NCI-H1694 treated with DMSO at 0.1 percent for 48 hours (cell line): ENCODE measurements around the gene CYP21A2.
"Not testable (repeated sequence)": the region's sequence is repeated elsewhere in the genome, so short reads cannot be mapped to it uniquely, and the experiment has no call there.

ENCODE experiments used
- DNase-seq: peaks from one replicate; lab custom pipeline; 2025; lab: John Stamatoyannopoulos, UW

Gene CYP21A2

GRCh38 chr6:32037598-32038524, at the start of gene CYP21A2:
CYP21A2 (plus strand) TSS chr6:32038415; CDS start chr6:32038423, 8 bp downstream.
- not testable (repeated sequence) for DNase-seq

DNA sequence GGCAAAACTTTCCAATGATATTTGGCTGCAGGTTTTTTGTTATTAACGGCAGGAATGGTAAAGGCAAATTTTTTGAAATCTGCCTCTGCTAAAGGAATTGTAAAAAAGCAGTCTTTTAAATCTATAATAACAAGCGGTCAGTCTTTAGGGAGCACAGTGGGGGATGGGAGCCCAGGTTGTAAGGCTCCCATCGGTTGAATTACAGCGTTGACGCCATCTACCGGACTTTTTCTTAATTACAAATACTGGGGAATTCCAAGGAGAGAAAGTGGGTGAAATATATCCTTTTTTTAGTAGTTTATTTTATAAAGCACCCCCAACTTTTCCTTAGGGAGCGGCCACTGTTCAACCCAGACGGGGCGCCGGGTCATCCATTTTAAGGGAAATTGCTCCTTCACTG, 48.9 kb upstream of the CYP21A2 start:
- not testable (repeated sequence) for DNase-seq

DNA sequence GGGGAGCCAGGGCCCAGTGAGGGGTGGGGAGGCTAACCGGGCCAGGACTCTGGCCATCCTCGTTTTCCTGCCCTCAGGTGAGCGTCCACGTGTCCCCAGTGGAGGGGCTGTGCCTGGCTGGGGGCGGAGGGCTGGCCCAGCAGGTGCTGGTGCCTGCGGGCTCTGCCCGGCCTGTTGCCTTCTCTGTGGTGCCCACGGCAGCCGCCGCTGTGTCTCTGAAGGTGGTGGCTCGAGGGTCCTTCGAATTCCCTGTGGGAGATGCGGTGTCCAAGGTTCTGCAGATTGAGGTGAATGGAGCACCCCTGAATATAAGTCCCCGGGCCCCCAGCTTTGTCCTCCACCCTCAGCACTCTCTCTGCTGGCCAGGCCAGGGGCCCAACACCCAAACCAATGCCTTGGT, 43.8 kb upstream of the CYP21A2 start:
- DNase-seq = not testable (repeated sequence)

- DNase-seq = not testable (repeated sequence)
Measured at GRCh38 chr6:31996385-31996784, 41.8 kb upstream of the CYP21A2 start.

- not testable (repeated sequence) for DNase-seq
Measured at GRCh38 chr6:32002546-32003268, 35.5 kb upstream of the CYP21A2 start.

DNA sequence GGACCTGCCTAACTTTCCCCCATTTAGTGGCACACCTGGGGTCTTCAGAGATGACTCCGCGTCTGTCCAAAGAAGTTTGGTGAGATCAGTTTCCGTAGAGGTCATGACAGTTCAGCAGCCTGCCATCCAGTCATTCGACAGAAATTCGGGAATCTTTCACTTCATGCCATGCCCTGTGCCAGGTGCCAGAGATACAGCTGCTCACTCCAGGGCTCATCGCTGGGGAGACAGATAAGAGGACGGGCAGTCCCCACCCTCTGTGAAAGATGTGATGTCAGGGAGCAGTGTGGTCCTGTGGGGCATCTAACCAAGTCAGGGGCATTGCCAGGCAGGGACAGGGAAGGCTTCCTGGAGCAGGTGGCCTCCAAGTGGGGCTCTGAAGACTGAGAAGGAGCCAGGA, 34.9 kb upstream of the CYP21A2 start:
- not testable (repeated sequence) for DNase-seq

DNA sequence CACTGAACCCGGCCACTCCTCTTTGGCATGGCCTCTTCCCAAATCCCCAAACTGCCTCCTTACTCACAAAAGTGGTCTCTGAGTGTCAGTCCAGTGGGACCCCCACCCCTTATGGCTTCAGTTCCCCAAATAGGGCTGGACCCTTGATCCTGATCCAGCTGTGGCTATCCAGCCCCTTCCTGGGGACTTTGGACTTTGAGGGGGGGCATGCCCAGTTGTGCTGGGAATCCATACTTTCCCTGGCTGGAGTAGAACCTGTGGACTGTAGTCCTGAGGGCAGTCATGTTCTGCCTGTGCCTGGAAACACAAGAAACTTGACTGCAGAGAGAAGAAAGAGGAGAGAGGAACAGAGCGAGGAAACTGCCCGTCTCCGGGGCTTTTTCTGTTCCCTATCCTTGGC, 33.8 kb upstream of the CYP21A2 start:
- not testable (repeated sequence) for DNase-seq

GRCh38 chr6:32004864-32005537, 33.2 kb upstream of the CYP21A2 start:
- DNase-seq = not testable (repeated sequence)

DNA sequence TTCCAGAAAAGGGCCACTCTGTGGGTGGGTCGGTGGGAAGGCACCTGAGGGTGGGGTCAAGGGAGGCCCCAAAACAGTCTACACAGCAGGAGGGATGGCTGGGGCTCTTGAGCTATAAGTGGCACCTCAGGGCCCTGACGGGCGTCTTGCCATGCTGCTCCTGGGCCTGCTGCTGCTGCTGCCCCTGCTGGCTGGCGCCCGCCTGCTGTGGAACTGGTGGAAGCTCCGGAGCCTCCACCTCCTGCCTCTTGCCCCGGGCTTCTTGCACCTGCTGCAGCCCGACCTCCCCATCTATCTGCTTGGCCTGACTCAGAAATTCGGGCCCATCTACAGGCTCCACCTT, 32.7 kb upstream of the CYP21A2 start:
- DNase-seq = not testable (repeated sequence)

- not testable (repeated sequence) for DNase-seq
Measured at GRCh38 chr6:32005991-32006529, 32.2 kb upstream of the CYP21A2 start.

GRCh38 chr6:32007086-32007485, 31.1 kb upstream of the CYP21A2 start:
- DNase-seq = not testable (repeated sequence)

GRCh38 chr6:32008037-32008436, 30.2 kb upstream of the CYP21A2 start:
- not testable (repeated sequence) for DNase-seq

DNA sequence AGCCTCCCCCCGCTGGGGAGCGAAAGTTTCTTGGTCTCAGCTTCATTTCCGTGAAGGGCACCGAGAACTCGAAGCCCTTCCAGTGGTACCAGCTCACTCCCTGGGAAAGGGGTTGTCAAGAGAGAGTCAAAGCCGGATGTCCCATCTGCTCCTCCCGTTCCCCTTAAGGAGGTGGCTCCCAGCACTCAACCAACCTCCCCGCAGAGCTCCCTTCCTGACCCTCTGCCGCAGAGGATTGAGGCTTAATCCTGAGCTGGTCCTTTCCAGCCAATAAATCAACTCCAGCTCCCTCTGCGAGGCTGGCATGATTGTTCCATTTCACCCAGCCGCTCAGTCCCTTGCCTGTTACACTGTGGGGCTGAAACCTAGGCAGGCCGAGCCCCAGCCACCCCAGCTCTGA, 29.6 kb upstream of the CYP21A2 start:
- DNase-seq = not testable (repeated sequence)

DNA sequence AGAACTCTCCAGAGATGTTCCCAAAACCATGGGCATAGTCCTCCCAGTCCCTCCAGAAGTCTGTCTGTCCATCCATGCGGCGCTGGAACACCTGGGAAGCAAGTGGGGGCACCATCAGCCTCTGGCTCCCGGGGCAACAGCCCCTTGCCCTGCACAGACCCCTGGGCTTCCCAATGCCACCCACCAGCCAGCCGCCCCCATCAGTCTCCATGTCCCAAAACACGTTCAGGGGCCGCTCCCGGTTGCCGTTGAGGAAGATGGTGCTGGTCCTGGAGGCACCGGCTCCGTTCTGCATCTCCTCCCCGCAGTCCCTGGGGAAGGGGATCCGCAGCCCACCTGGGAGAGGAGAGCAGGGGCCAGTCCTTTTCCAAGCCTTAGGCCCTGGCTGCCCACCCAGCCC, 28.7 kb upstream of the CYP21A2 start:
- DNase-seq = not testable (repeated sequence)

GRCh38 chr6:32010856-32011530, 27.2 kb upstream of the CYP21A2 start:
- not testable (repeated sequence) for DNase-seq

DNA sequence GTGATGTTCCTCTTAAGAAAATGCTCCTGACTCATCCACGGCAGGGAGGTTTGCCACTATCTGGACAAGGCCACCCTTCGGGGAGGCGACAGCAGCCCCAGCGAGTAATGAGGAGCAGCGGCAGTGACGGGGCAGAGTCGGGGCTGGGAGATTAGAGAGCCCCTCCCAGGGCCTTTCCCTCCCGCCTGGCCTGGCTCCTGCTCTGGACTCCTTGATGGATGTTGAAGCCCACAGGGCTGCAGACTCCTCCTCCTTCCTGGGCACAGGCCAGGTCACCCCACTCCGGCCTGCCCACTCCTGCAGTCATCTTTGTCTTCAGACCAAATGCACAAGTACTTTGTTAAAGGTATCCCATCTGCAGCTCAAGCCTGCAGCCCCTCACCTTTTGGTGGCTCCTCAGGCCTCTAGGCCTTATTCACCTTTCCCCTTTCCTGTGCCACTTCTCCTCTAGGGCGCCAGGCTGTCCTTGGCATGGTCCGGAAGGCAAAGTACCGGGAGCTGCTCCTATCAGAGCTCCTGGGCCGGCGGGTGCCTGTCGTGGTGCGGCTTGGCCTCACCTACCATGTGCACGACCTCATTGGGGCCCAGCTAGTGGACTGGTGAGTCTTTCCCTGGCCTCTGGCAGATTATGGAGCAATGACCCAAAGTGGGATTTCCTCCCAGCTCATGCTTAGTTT, 25.1 kb upstream of the CYP21A2 start:
- DNase-seq = not testable (repeated sequence)

DNA sequence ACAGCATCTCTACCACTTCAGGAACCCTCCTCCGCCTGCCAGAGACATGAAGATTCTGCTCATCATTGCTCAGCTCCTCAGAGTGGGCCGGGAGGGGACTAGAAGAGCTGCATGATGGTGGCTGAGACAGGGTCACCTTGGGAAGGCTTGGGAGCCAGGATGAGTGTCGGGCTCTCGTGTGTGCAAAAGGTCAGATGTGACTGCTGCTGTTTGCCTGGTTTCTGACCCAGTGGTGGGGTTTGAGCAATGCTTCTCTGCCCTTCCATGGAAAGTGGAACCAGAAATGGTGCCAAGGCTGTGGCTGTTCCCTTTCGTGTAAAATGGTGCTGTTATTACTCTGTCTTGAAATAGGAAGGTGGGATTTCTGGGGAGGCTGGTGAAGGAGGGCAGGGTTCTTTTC, 24.5 kb upstream of the CYP21A2 start:
- not testable (repeated sequence) for DNase-seq

DNA sequence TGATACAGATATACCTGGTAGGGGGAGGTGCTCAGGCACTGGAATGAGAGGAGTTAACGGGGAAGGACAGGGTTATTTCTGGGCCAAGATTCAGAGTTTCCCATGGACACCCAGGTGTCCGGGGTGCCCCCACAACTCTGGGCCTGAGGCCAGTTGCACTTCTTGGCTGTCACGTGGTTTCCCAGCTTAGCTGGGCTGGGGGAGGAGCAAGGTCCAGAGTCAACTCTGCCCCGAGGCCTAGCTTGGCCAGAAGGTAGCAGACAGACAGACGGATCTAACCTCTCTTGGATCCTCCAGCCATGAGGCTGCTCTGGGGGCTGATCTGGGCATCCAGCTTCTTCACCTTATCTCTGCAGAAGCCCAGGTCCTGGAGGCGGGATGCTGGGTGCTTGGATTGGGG, 23.7 kb upstream of the CYP21A2 start, which contains the start of gene C4B:
Gene C4B (plus strand): TSS at position 249 of the 400 bp plus-strand sequence. CDS start 51 bp downstream, at position 300.
- not testable (repeated sequence) for DNase-seq

GRCh38 chr6:32022100-32022499, 16.1 kb upstream of the CYP21A2 start:
- DNase-seq = not testable (repeated sequence)

GRCh38 chr6:32028631-32029030, 9.6 kb upstream of the CYP21A2 start:
- DNase-seq = not testable (repeated sequence)

- not testable (repeated sequence) for DNase-seq
Measured at GRCh38 chr6:32029553-32029952, 8.7 kb upstream of the CYP21A2 start.
